Heart right ventricle (tissue), 16 donors: ENCODE data around the gene TRERF1. TPM values are rescaled to one million over a fixed set of nuclear protein-coding genes. Genes with fewer than 3 reads are reported as not detected.

Experiments
- ATAC-seq, 8 donors: fragments of 200-7000 bp; cut with Tn5 transposase; one replicate each; pipeline ENCODE4 v1.9.1; 2020; ENCODE audit warnings: mild to moderate bottlenecking in 8 of 8, moderate library complexity in 8 of 8, moderate number of reproducible peaks in 1 of 8
- DNase-seq, 2 donors: peaks; one replicate each; pipeline ENCODE4 v3.0.0-alpha.2; 2020
- H3K27ac ChIP-seq, 10 donors: fragments of 200-600 bp; sonication (generic) in 2 of 10; one replicate each; pipeline versions ENCODE4 v1.5.0 to v1.8.0; 2020 to 2022; ENCODE audit warnings: mild to moderate bottlenecking in 3 of 10
- H3K27me3 ChIP-seq, 7 donors: fragments of 200-600 bp; one replicate each; pipeline ENCODE4 v1.8.0; 2021 to 2022; ENCODE audit warnings: mild to moderate bottlenecking in 2 of 7
- H3K36me3 ChIP-seq, 9 donors: fragments of 200-600 bp; sonication (generic) in 1 of 9; one replicate each; pipeline versions ENCODE4 v1.5.0 to v1.8.0; 2020 to 2022; ENCODE audit warnings: mild to moderate bottlenecking in 2 of 9
- H3K4me1 ChIP-seq, 9 donors: fragments of 200-600 bp; sonication (generic) in 1 of 9; one replicate each; pipeline versions ENCODE4 v1.5.0 to v1.8.0; 2020 to 2022; ENCODE audit warnings: mild to moderate bottlenecking in 4 of 9
- H3K4me3 ChIP-seq, 10 donors: fragments of 200-600 bp; sonication (generic) in 2 of 10; one replicate each; pipeline versions ENCODE4 v1.5.0 to v1.8.0; 2020 to 2022; ENCODE audit warnings: mild to moderate bottlenecking in 7 of 10, moderate library complexity in 2 of 10
- H3K9me3 ChIP-seq, 11 donors: fragments of 200-600 bp in 10 of 11; sonication (generic) in 2 of 11; one replicate each; pipeline versions ENCODE4 v1.5.0 to v1.8.0; 2013 to 2022; ENCODE audit warnings: mild to moderate bottlenecking in 2 of 11, control low read depth in 1 of 11, moderate library complexity in 1 of 11
- WGBS, 2 donors: extraction: QIAGEN DNeasy Blood & Tissue Kit; methylation state at CpG; one replicate each; pipeline ENCODE4 v1.1.7; 2013; ENCODE audit warnings: inconsistent platforms in 1 of 2; 5-methylcytosine and 5-hydroxymethylcytosine counted together
- intact Hi-C, 10 donors: fragments of 100-400 bp; cut with DNase I; formaldehyde crosslinking; loops; one replicate each; pipeline versions ENCODE4 v1.11.1 to v1.14.2; 2022
- polyA plus RNA-seq, 2 donors: library from polyadenylated mRNA; stranded (reverse); fragments of 200-250 nt; gene quantifications; one replicate each; pipeline ENCODE4 v1.2.3, GENCODE V29; 2013
- total RNA-seq, 10 donors: library from RNA; stranded (reverse); fragmentation: NEBNext Ultra II Directional in 3 of 10; extraction: Animal tissue kit (Norgen Biotek cat#: 25700) in 3 of 10; gene quantifications; one replicate each; pipeline versions ENCODE4 v1.2.1 to v1.2.4, GENCODE V29; 2021 to 2023
- TF ChIP-seq, protein P1 (sequence below), 9 donors: fragments of 200-600 bp; sonication (generic) in 2 of 9; IDR thresholded peaks; one replicate each; pipeline versions ENCODE4 v1.5.0 to v1.8.0; 2021 to 2022; ENCODE audit warnings: antibody characterized with exemption in 9 of 9, mild to moderate bottlenecking in 5 of 9, moderate library complexity in 1 of 9
- donor health status: Arrhythmogenic right ventricular cardiomyopathy.
- donor health status: ischemic (EF 13 %, LVEDD 7.1; RV severe dilation, severe dysfunction).
- donor health status: healthy with polysubstance abuse.
- donor health status: DM: no; HTN: yes; CAD: no.
- donor health status: DM: no; HTN: no; CAD: no.
- donor health status: ischemic (EF 25% LVEDD 6.9; RV normal size, moderate dysfunction).
- donor health status: ischemic (EF 25% LVEDD 5.7; RV mildly dilated, moderate dysfunction).
- donor health status: healthy.
- donor health status: DM: yes; HTN: yes; CAD: no.
- donor health status: Ischemic cardiomyopathy.
- donor health status: ischemic (EF 35%, LVEDD 5.7; RV mildly dilated, moderate dysfunction).
- donor health status: nonischemic (EF 11% LVEDD 7.7; RV severe dilation, severe dysfunction).
- donor health status: DM: yes; HTN: yes; CAD: no.
- donor health status: PGD.
- donor health status: ischemic (EF 29% LVEDD 5.4; RV normal size, mild dysfunction).
- donor health status: nonischemic (EF 23%, LVEDD 6.1; RV moderate dilation, normal function).

TRERF1 gene
- total and polyA plus RNA-seq, 12 donors = 0.75 to 2.8 (median 1.6) TPM

DNA sequence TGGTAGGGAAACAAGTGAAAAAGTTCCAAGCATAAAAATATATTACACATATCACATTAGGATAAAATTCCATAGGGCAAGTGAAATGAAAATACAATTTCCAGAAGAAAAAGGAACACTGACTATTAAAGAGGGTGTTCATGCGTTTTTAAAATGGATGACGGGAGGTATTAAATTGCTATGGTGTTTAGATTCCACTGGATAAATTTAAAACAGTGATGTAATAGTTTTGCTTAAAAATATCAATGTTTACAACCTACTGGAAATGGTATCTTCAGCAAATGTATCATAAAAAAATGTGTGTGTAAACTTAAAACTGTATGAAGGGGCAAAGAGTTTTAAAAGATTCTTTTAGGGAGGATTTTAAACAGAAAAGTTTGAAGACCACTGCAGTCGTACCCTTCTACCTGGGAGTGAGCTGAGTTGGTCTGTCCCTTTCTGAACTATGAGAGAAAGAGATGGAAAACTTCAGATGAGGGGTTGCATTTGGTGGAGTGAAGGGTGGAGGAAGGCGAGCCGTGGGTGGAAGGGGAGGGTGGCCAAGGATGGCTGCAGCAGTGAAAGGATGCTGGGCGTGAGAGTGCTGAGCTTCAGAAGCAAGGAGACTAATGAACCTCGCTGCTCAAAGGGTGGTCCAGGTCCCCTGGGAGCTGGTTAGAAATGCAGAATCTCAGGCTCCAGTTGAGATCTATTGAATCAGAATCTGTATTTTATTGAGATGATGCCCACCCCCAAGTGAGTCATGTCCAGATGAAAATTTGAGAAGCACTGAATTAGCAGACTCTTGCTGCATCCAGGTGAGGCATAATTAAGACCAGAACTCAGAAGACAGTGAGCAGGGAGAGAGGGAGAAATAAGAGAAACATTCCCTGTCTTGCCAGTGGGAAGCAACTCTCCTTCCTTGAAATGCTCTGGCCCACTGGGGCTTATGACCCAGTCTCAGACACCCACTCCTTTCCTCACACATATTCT, 179.6 kb downstream of the TRERF1 start:
- intact Hi-C loops = no loop called here
- ATAC-seq = no peak
- H3K4me3 ChIP-seq = no peak overlapping the region
- no peaks in the 10 kb centered on the region for H3K27me3 ChIP-seq
- TF ChIP-seq, protein P1, sequence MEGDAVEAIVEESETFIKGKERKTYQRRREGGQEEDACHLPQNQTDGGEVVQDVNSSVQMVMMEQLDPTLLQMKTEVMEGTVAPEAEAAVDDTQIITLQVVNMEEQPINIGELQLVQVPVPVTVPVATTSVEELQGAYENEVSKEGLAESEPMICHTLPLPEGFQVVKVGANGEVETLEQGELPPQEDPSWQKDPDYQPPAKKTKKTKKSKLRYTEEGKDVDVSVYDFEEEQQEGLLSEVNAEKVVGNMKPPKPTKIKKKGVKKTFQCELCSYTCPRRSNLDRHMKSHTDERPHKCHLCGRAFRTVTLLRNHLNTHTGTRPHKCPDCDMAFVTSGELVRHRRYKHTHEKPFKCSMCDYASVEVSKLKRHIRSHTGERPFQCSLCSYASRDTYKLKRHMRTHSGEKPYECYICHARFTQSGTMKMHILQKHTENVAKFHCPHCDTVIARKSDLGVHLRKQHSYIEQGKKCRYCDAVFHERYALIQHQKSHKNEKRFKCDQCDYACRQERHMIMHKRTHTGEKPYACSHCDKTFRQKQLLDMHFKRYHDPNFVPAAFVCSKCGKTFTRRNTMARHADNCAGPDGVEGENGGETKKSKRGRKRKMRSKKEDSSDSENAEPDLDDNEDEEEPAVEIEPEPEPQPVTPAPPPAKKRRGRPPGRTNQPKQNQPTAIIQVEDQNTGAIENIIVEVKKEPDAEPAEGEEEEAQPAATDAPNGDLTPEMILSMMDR (IDR thresholded peaks at IDR 0.05) = no peak
- H3K4me1 ChIP-seq = peaks cover 5 to 21% (median 17%) of the 10 kb centered on the region in 9 donors
- no peak overlapping the region for H3K27ac ChIP-seq
- no peaks in the 10 kb centered on the region for H3K9me3 ChIP-seq
- WGBS, 2 donors = 83 to 85% methylated on average over 7 of the region's 7 CpGs
- no peak for DNase-seq
- H3K36me3 ChIP-seq = peaks cover 0 to 20% (median 0%) of the 10 kb centered on the region in 9 donors

DNA sequence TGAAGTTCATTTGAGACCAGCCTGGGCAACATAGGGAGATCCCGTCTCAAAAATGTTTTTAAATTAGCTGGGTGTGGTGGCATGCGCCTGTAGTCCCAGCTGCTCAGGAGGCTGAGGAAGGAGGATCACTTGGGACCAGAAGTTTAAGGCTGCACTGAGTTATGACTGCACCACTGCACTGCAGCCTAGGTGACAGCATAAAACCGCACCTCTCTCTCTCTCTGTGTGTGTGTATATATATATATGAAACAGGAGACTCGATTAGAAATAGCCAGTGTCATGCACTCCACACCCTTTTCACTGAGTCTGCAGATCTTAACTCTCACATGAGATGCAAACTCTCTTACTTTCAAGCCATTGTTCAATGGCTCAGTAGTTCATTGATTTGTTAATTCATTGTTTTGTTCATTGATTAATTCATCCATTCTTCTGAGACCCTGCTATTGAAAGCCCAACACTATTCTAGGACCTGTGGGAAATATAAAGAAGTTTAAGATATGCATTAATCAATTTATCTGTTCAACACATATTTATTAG, 181.7 kb downstream of the TRERF1 start:
- Histone ChIP-seq H3K36me3 (peaks cover 0 to 20% (median 0%) of the 10 kb centered on the region in 9 donors), H3K4me3 (no peak overlapping the region), H3K27me3 (no peaks in the 10 kb centered on the region), H3K9me3 (no peaks in the 10 kb centered on the region), H3K27ac (no peak overlapping the region), H3K4me1 (peaks cover 0 to 1% (median 0%) of the 10 kb centered on the region in 9 donors)
- no peak for ATAC-seq
- no peak for DNase-seq
- WGBS, 2 donors = 92 to 94% methylated on average over 4 of the region's 4 CpGs
- TF ChIP-seq, protein P1 (IDR thresholded peaks at IDR 0.05) = no peak
- intact Hi-C loops = loop anchor here in 4 of 10 donors (10.0 kb wide), 3 partner anchors 185 to 275 kb away; partner anchors contain the start of gene TRERF1 (in 2 of the 4)

DNA sequence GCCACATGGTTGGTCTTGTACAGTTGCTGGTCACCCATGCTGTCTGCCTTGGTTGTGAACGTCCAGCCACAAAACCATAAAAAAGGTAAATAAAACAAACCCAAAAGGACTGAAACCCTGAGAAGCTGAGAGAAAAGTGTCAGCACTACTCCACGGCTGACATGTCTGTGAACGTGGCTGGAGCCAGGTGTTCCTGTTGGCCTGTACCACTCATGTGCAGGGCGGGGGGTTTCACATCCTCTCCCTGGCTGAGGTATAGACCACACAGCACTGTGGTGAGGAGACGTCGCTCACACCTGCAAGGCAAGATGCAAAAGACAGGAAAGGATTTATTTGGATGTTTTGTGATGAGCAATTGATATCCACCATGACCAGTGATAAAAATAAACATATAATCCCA, 182.2 kb downstream of the TRERF1 start:
- peaks cover 0 to 6% (median 2%) of the 10 kb centered on the region in 9 donors for H3K4me1 ChIP-seq
- no peak for ATAC-seq
- TF ChIP-seq, protein P1 (IDR thresholded peaks at IDR 0.05) = no peak

DNA sequence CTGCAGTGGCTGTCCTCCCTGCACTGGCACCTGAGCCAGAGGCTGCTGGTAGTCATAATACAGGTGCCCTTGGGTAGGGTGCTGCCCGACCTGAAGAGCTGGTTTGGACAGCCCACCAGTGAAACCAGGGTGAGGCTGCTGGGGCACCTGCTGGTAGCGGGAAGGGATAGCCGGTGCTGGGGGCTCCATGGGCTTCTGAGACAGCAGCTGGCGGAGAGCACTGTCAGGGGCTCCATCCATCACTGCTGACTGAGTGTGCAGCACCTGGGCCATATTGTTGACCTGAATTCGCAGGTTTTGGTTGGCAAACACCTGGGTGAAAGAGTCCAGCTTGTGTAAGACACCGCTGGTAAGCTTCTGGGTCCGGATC, 182.9 kb downstream of the TRERF1 start:
- DNase-seq (no peak), ATAC-seq (no peak)
- intact Hi-C loops = loop anchor here in 4 of 10 donors (10.0 kb wide), 3 partner anchors 186 to 276 kb away; partner anchors contain the start of gene TRERF1 (in 2 of the 4)
- H3K4me1 ChIP-seq = peaks cover 0 to 14% (median 7%) of the 10 kb centered on the region in 9 donors
- H3K36me3 ChIP-seq = peaks cover 0 to 20% (median 0%) of the 10 kb centered on the region in 9 donors
- no peaks in the 10 kb centered on the region for H3K27me3 ChIP-seq
- 97 to 98% methylated on average over 7 of the region's 7 CpGs for WGBS, 2 donors
- H3K27ac ChIP-seq = no peak overlapping the region
- TF ChIP-seq, protein P1 (IDR thresholded peaks at IDR 0.05) = no peak
- H3K9me3 ChIP-seq = no peaks in the 10 kb centered on the region
- H3K4me3 ChIP-seq = no peak overlapping the region

More for the DNA sequence above, 182.2 kb downstream of the TRERF1 start:
- DNase-seq = no peak
- Histone ChIP-seq H3K27ac (no peak overlapping the region), H3K27me3 (no peaks in the 10 kb centered on the region), H3K9me3 (no peaks in the 10 kb centered on the region), H3K4me3 (no peak overlapping the region), H3K36me3 (peaks cover 0 to 20% (median 0%) of the 10 kb centered on the region in 9 donors)
- intact Hi-C loops = loop anchor here in 4 of 10 donors (10.0 kb wide), 3 partner anchors 185 to 275 kb away; partner anchors contain the start of gene TRERF1 (in 2 of the 4)
- 92 to 95% methylated on average over 6 of the region's 6 CpGs for WGBS, 2 donors
